Dedifferentiated amniotic fluid mesenchymal stem cell (primary cell): Measurements from ENCODE around the gene NRXN3.

Source experiments
- DNase-seq: peaks from one replicate; pipeline ENCODE4 v3.0.0-alpha.2; 2016; ENCODE audit errors: extremely low spot score

The NRXN3 gene

GRCh38 chr14:79614448-79614847 lies 1444.3 kb downstream of the NRXN3 start:
- no peak for DNase-seq

GRCh38 chr14:79627058-79627457 lies 1456.9 kb downstream of the NRXN3 start:
- no peak for DNase-seq

DNA sequence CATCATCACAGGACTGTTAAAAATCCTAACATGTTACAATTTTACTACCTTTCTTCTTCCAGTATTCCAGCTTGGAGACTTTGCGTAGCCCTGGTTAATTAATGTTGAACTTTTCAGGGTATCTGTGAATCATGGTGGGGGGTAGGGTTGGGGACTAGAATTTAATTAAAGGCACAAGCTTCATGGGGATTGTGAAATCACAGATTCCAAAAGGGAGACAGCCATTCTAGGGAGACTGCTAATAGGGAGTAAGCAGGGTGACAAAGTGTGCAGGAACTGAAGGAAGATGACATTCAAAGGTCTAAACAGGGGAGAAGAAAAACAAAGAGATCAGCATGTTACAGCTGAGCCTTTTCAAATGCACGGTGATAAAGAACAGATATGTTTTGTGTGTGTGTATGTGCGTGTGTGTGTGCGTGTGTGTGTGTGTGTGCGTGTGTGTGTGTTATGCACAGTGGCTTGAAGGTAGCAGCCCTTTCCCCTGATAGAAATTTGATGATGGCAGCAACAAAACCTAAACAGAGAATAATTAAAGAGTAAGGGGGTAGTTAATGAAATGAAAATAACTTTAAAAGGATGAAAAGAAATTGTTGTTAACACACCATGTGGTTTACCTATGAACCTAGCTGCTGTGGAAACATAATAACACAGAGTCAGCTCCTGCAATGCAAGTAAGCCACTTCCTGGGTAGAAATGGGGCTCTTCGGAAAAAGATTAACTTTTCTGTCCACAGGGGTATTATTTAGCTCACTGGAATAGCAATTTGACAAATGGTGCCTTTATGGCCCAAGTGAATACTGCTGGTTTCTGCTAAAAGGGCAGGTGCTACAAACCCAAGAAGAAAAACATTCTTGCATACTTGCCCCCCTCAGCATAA lies 1459.5 kb downstream of the NRXN3 start:
- no peak for DNase-seq

DNA sequence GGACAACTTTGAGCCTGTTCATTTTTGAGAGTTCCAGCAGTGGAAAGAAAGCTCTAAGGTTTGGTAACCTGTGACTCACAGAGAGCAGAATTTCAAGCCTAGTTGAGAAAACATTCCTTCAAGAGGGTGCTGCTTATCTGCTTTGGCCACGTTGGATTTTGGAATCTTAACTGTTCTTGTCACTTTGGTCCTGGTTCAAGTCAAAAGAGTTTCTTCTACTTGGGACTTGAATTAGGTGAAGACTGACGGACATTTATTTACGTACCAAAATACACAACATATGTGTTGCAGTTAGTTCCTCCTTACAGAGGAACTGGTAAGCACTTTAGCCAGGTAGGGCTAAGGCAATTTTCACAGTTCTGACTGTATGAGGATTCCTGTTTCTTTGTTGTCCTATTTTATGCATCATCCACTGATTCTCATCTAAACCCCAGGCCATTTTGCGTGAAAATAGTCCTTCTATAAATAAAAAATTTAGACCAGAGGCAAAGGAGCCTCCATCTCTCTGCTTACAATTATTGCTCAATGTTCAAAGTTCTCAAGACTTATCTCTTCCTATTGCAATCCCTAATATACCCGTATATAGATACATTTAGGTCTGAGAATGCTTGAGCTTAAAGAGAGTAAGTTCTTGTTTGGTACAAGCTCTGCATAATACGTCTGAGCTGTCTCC lies 1460.3 kb downstream of the NRXN3 start:
- no peak for DNase-seq

DNA sequence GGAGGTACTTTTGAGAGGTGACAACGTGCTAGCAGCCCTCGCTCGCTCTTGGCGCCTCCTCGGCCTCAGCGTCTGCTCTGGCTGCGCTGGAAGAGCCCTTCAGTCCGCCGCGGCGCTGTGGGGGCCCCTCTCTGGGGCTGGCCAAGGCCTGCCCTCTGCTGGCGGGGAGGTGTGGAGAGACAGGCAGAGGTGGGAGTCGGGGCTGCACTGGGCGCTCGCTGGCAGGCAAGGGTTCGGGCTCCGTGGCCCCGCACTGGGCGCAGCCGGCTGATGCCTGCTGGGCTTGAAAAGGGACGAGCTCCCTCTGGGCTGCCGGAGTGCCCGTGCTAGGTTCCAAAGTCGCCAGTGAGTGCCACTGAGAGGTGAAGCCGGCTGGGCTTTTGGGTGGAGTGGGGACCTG lies 1461.1 kb downstream of the NRXN3 start:
- DNase-seq = no peak

DNA sequence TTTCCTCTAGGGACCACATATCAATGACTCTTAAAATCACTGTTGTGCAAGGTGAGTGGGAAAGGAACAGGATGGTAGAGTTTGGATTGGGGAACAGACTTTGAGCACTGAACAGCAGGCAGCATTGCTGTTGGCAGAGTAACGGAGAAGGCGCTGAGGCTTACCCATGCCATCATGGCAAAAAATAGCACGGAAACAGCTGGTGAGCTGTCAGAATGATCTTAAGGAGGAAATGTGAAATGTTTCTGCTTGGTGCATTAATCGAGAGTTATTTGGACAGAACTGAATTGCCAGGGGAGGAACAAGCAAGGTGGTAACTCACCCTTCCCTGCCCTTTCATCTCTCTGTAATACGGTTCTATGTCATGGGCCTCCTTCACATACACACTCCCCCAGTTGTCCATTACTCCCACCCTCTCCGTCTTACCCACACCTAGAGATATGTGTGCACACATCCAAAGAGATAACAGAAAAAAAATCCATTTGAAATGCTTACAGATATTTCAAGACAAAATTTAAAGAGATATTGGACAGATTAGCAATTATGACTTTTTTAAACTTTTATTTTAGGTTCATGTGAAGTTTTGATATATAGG lies 1468.6 kb downstream of the NRXN3 start:
- no peak for DNase-seq

DNA sequence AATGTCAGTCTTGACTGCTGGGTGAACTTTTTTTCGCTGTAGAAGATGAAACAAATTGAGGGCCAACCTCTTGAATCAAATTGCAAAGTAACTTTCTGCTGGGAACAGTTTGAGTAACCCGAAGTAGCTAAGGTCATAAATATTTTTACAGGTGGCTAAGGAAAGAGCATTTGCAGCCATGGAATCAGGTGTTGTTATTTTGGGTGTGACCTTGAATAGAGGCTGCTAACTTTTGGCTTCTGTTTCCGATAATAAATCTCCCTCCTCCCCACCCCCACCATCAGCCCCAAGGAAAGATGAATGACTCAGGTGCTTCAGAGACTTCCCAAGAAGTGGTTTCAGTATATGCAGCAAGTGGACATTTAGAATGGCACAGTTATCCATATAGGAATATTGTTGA lies 1469.4 kb downstream of the NRXN3 start:
- no peak for DNase-seq

GRCh38 chr14:79641371-79641770 lies 1471.2 kb downstream of the NRXN3 start:
- no peak for DNase-seq

- DNase-seq = no peak
Observed at GRCh38 chr14:79643132-79643531, 1473.0 kb downstream of the NRXN3 start.

GRCh38 chr14:79645753-79646362 lies 1475.7 kb downstream of the NRXN3 start:
- no peak for DNase-seq

DNA sequence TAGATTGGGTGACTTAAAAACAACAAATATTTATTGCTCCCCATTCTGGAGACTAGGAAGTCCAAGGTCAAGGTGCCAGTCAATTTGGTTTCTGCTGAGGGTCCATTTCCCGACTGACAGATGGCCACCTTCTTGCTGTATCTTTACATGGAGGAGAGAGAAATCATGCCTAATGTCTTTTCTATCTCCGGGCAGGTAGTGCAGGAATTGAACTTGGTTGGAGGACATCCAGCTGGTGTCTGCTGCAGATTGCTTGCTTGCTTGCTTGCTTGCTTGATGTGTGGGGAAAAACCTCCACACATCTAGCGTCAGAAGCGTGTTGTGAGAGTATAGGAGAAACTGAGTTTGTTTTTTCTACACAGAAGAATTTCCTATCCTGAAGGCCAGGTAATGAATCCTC lies 1479.7 kb downstream of the NRXN3 start:
- DNase-seq = no peak

- DNase-seq = no peak
Observed at GRCh38 chr14:79652513-79653307, 1482.5 kb downstream of the NRXN3 start.

- DNase-seq = no peak
Observed at GRCh38 chr14:79656056-79656455, 1485.9 kb downstream of the NRXN3 start.

DNA sequence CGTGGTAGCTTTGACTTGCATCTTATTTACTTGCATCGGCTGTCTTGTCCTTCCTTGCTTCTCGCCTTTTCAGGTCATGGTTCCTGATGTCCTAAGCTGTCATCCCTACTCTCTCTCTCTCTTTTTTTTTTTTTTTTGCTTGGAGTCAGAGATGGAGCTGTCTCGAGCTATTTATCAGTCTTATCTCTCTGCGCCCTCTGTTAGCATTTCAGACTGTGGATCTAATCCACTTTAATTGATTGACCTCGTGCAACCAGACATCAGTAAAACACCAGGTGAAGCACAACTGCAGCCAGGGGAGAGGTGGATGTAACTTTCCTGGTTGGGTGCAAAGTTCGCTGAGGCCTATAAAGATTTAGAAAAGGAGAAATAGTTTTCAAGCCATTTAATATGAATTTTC lies 1486.3 kb downstream of the NRXN3 start:
- no peak for DNase-seq

- no peak for DNase-seq
Observed at GRCh38 chr14:79658221-79658620, 1488.0 kb downstream of the NRXN3 start.

DNA sequence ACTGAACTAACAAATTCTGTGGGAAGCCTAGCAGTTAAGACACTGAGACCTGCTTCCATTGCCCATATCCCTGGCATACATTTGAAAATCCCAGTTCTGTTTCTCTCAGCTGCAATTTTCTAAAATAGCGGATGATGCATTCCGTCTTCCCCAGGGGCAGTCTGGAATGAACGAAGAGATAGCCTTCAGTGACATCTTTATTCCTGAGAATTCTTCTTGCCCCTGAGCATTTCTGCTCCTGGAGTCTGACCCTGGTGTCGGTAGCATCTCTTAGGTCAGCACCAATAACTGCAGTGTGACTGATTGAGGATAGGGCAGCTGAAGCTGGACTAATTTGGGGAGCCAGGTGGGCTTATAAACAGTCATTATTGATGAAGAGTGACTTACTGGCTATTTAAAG lies 1488.6 kb downstream of the NRXN3 start:
- no peak for DNase-seq

DNA sequence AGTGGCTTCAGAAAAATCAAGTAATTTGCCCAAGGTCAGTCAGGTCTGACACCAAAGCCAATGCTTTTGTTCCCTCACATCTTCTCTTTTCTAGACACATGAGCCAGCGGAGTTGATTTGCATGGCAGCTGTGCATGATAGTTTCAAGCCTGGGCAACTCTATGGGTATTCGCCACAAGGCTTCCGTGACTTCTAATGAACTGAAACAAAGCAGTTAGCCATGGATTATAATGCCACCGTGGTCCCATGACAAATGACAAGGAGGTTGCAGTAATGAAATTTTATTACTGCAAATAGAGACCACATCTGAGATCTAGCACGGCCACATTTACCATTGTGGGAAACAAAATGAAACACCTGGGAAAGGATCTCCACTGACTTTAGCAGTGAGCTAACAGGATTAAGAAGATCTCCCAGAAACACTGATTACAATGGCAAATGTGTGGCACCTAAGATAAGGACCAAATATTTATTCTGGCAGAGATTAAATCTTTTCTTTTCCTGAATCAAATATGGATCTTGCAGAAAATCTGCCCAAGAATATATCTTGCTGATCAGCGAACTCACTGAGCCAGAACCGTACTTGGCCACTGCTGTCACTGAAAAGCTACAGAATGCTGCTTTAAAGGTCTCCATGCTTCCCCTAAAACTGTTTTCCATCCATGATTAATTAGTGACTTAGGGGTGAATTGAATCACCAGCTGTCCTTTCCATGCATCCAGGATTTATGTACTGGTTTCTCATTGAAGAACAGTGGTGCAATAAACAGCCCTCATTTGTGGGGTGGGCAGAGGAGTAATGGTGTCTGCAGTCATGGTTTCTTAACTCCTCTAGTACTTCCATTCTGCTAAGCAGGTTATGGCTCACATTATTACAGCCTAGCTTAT lies 1490.1 kb downstream of the NRXN3 start:
- no peak for DNase-seq

- DNase-seq = no peak
Observed at GRCh38 chr14:79661752-79662151, 1491.6 kb downstream of the NRXN3 start.

GRCh38 chr14:79663453-79663852 lies 1493.3 kb downstream of the NRXN3 start:
- no peak for DNase-seq

DNA sequence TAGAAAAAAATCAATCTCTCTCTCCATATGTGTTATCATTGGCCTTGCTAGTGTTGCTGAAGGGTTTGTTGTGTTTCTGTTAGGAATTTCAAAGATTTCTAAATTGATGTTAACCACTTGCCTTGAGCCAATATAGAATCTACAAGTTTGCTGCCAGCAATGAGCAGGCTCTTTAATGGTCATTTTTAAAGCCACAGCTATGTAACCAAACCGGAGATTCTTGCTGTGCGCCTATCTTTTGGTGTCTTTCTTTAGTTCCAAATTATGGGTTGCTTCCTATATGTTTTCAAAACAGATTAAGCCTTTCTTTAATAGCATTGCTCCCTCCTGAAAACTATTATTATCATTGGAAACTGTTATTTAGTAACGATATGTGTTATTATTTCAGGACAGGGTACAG lies 1495.4 kb downstream of the NRXN3 start:
- DNase-seq = no peak

DNA sequence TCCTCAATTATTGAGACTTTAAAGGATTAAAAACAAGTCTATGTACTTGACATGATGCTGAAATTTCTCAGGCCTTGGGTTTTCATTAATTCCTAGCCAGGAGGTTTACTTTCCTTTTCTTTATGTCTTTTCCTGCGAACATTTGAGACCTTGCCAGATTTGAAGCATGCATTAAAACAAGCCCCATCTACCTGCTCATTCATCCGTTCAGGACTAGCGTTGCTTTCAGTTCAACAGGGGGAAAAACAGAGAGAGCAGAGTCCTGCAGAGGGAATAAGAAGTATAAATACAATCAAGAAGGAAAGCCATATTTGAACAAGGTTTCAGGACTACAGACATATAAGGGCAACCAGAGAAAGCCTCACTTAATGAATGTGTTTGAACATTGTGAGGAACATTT lies 1498.8 kb downstream of the NRXN3 start:
- DNase-seq = no peak
